HTR-8/SVneo (cell line): ENCODE data around the gene SMYD3.
"Not testable (repeated sequence)": the region's sequence is repeated elsewhere in the genome, so short reads cannot be mapped to it uniquely, and the experiment has no call there.

Experiments
- DNase-seq: peaks from one replicate; pipeline ENCODE4 v3.0.0; 2011; ENCODE audit warnings: low spot score, mixed read lengths; ENCODE audit not compliant: insufficient read length
- FAIRE-seq: peaks from 2 replicates; lab custom pipeline; 2011; peaks lifted over from hg19 to GRCh38; lab: Jason Lieb, UNC

Gene SMYD3

GRCh38 chr1:245818363-245818762, 688.7 kb downstream of the SMYD3 start:
- not testable (repeated sequence) for DNase-seq, FAIRE-seq

- DNase-seq, FAIRE-seq: not testable (repeated sequence)
Measured at GRCh38 chr1:245816496-245816895, 690.6 kb downstream of the SMYD3 start.

- FAIRE-seq = no peak
- no peak for DNase-seq
Measured at GRCh38 chr1:245814651-245815050, 692.4 kb downstream of the SMYD3 start.

- DNase-seq (no peak), FAIRE-seq (no peak)
Measured at GRCh38 chr1:245812278-245812677, 694.8 kb downstream of the SMYD3 start.

GRCh38 chr1:245810789-245811337, 696.2 kb downstream of the SMYD3 start:
- FAIRE-seq (no peak), DNase-seq (no peak)

GRCh38 chr1:245810181-245810769, 696.8 kb downstream of the SMYD3 start:
- FAIRE-seq = no peak
- DNase-seq = no peak

GRCh38 chr1:245809361-245809760, 697.7 kb downstream of the SMYD3 start:
- DNase-seq (no peak), FAIRE-seq (no peak)

- FAIRE-seq (no peak), DNase-seq (no peak)
Measured at GRCh38 chr1:245807954-245808719, 698.9 kb downstream of the SMYD3 start.

GRCh38 chr1:245807306-245807705, 699.8 kb downstream of the SMYD3 start:
- FAIRE-seq (no peak), DNase-seq (no peak)

- no peak for DNase-seq
Measured at GRCh38 chr1:245805532-245805931, 701.5 kb downstream of the SMYD3 start.

GRCh38 chr1:245804696-245805095, 702.4 kb downstream of the SMYD3 start:
- no peak for FAIRE-seq

More at GRCh38 chr1:245805532-245805931, 701.5 kb downstream of the SMYD3 start:
- no peak for FAIRE-seq

GRCh38 chr1:245803666-245804037, 703.4 kb downstream of the SMYD3 start:
- no peak for DNase-seq
- FAIRE-seq = no peak

More at GRCh38 chr1:245804696-245805095, 702.4 kb downstream of the SMYD3 start:
- DNase-seq = no peak

GRCh38 chr1:245802941-245803665, 704.0 kb downstream of the SMYD3 start:
- no peak for FAIRE-seq
- DNase-seq = no peak

- DNase-seq (peak; percentile 34), FAIRE-seq (peak; percentile 40)
Measured at GRCh38 chr1:245800901-245801605, 706.0 kb downstream of the SMYD3 start.

GRCh38 chr1:245798349-245798711, 708.7 kb downstream of the SMYD3 start:
- FAIRE-seq = peak; percentile 4

GRCh38 chr1:245797592-245798348, 709.3 kb downstream of the SMYD3 start:
- no peak for FAIRE-seq
- no peak for DNase-seq

More at GRCh38 chr1:245798349-245798711, 708.7 kb downstream of the SMYD3 start:
- no peak for DNase-seq

- DNase-seq (no peak), FAIRE-seq (no peak)
Measured at GRCh38 chr1:245791410-245792312, 715.4 kb downstream of the SMYD3 start.

GRCh38 chr1:245790441-245790840, 716.6 kb downstream of the SMYD3 start:
- DNase-seq = no peak
- no peak for FAIRE-seq
